A673 (cell line): Measurements from ENCODE around the gene FBXO10. TPM values are rescaled to one million over a fixed set of nuclear protein-coding genes. Genes with fewer than 3 reads are reported as not detected.

Source experiments
- BruUV-seq: library from RNA; stranded (reverse); fragments of 400-500 nt; replicated peaks from 2 replicates; lab custom pipeline; 2021; lab: Mats Ljungman, UMichigan
- CTCF ChIA-PET: fragments of 300-600 bp; sonication (Branson Sonifier 250); formaldehyde crosslinking; loops from one replicate; lab custom pipeline; 2022; ENCODE audit warnings: antibody characterized with exemption; lab: Charles Lee
- POLR2A ChIA-PET: fragments of 300-600 bp; sonication (Branson Sonifier 250); formaldehyde crosslinking; loops from one replicate; lab custom pipeline; 2022; ENCODE audit warnings: antibody characterized with exemption; ENCODE audit not compliant: low non-redundant PET; lab: Charles Lee
- DNase-seq: peaks from one replicate; pipeline ENCODE4 v3.0.0-alpha.2; 2015; ENCODE audit warnings: low spot score
- H3K27ac ChIP-seq: fragments of 200-600 bp; sonication (generic); 2 replicates; pipeline ENCODE4 v1.5.1; 2016; ENCODE audit warnings: mixed run types, low read depth, mild to moderate bottlenecking, mixed read lengths, antibody characterized with exemption, low read length; ENCODE audit not compliant: poor library complexity, severe bottlenecking
- H3K27me3 ChIP-seq: fragments of 200-600 bp; sonication (generic); replicated peaks from 2 replicates; pipeline ENCODE4 v1.6.1; 2017; ENCODE audit warnings: mixed run types, low read depth, mild to moderate bottlenecking, mixed read lengths, antibody characterized with exemption, low read length; ENCODE audit not compliant: insufficient read depth, poor library complexity
- H3K36me3 ChIP-seq: fragments of 200-600 bp; sonication (generic); 2 replicates; pipeline ENCODE4 v1.6.1; 2016; ENCODE audit warnings: mixed run types, mild to moderate bottlenecking, mixed read lengths, antibody characterized with exemption, low read length; ENCODE audit not compliant: insufficient read depth, poor library complexity, severe bottlenecking
- H3K4me1 ChIP-seq: fragments of 200-600 bp; sonication (generic); 2 replicates; pipeline ENCODE4 v1.6.1; 2017; ENCODE audit warnings: mixed run types, mild to moderate bottlenecking, mixed read lengths, antibody characterized with exemption, low read length; ENCODE audit not compliant: insufficient read depth, poor library complexity, severe bottlenecking
- H3K4me3 ChIP-seq: fragments of 200-600 bp; sonication (generic); 2 replicates; pipeline ENCODE4 v1.5.1; 2016; ENCODE audit warnings: low read depth, mixed run types, mild to moderate bottlenecking, mixed read lengths, low read length; ENCODE audit not compliant: poor library complexity, severe bottlenecking
- H3K9me3 ChIP-seq: fragments of 200-600 bp; sonication (generic); 2 replicates; pipeline ENCODE4 v1.6.1; 2016; ENCODE audit warnings: mixed run types, low read depth, mild to moderate bottlenecking, mixed read lengths, antibody characterized with exemption, low read length; ENCODE audit not compliant: poor library complexity, severe bottlenecking
- EZH2 ChIP-seq: fragments of 200-600 bp; sonication (generic); IDR thresholded peaks from 2 replicates; pipeline ENCODE4 v1.6.1; 2017; ENCODE audit warnings: borderline replicate concordance, low read depth, mild to moderate bottlenecking, mixed read lengths, antibody characterized with exemption, low read length; ENCODE audit not compliant: poor library complexity, severe bottlenecking
- intact Hi-C: fragments of 100-400 bp; cut with micrococcal nuclease; formaldehyde crosslinking; loops from one replicate; pipeline ENCODE4 v1.10.0; 2022; ENCODE audit not compliant: unreplicated experiment
- total RNA-seq: library from RNA; stranded (reverse); gene quantifications from 2 replicates; pipeline ENCODE4 v1.2.3, GENCODE V29; 2021
- TF ChIP-seq, protein P1 (sequence below): fragments of 300-800, 200-600 bp; sonication (generic); conservative IDR thresholded peaks from 2 replicates; pipeline ENCODE4 v1.5.1; 2017; ENCODE audit warnings: low read depth, mild to moderate bottlenecking, antibody characterized with exemption, low read length, moderate library complexity, mixed read lengths

The FBXO10 gene
- total RNA-seq, 1 experiment from 2014 or later = 14.5 TPM

DNA sequence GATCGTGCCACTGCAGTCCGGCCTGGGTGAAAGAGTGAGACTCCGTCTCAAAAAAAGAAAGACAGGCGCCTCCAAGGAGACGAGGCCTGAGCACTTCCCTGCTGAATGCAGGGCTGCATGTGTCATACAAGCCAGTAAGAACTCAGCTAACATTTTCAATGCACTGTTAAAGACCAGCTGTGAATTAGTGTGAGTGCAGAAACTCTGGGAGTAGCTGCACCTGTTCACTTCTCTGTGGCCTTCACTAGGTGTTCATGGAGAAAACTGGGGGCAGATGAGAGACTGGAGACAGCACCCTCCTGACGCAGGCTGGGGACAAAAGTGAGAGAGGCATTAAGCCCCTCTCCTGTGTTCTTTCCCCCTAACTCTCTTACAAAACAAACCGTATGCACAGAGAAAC is 41.8 kb downstream of the FBXO10 start:
- no peak overlapping the region for H3K4me3 ChIP-seq
- CTCF ChIA-PET = no interaction called here
- no TSS peak for BruUV-seq
- H3K9me3 ChIP-seq = no peaks in the 10 kb centered on the region
- POLR2A ChIA-PET = no interaction called here
- no peaks in the 10 kb centered on the region for H3K4me1 ChIP-seq
- no peak for DNase-seq
- intact Hi-C loops = no loop called here
- H3K27ac ChIP-seq = no peak overlapping the region
- TF ChIP-seq EZH2 = no peak
- TF ChIP-seq, protein P1, sequence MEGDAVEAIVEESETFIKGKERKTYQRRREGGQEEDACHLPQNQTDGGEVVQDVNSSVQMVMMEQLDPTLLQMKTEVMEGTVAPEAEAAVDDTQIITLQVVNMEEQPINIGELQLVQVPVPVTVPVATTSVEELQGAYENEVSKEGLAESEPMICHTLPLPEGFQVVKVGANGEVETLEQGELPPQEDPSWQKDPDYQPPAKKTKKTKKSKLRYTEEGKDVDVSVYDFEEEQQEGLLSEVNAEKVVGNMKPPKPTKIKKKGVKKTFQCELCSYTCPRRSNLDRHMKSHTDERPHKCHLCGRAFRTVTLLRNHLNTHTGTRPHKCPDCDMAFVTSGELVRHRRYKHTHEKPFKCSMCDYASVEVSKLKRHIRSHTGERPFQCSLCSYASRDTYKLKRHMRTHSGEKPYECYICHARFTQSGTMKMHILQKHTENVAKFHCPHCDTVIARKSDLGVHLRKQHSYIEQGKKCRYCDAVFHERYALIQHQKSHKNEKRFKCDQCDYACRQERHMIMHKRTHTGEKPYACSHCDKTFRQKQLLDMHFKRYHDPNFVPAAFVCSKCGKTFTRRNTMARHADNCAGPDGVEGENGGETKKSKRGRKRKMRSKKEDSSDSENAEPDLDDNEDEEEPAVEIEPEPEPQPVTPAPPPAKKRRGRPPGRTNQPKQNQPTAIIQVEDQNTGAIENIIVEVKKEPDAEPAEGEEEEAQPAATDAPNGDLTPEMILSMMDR = no peak
- H3K36me3 ChIP-seq = peaks cover 5% of the 10 kb centered on the region
- H3K27me3 ChIP-seq = no peaks in the 10 kb centered on the region

DNA sequence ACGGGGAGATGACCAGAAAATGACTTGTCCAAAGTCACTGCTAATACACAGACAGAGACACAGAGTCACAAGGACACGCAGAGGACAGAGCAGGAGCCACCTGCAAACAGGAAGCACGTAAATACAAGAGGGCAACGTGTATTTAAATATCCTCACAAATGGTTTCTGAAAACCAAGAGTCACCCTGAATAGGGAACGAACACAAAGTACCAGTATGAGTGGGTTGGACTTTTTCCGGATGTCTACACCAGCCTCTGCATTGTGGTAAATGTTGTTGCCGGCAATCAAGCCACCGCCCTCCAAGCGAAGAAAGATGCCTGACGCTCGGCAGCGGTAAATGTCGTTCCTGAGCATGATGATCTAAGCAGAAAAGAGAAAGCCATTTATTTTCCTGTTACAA is 44.5 kb downstream of the FBXO10 start:
- no TSS peak for BruUV-seq
- Histone ChIP-seq H3K4me3 (no peak overlapping the region), H3K9me3 (no peaks in the 10 kb centered on the region), H3K27ac (no peak overlapping the region), H3K4me1 (no peaks in the 10 kb centered on the region), H3K36me3 (peaks cover 5% of the 10 kb centered on the region), H3K27me3 (no peaks in the 10 kb centered on the region)
- intact Hi-C loops = no loop called here
- TF ChIP-seq, protein P1 = no peak
- no peak for TF ChIP-seq EZH2
- ChIA-PET POLR2A (no interaction called here), CTCF (no interaction called here)
- DNase-seq = no peak

DNA sequence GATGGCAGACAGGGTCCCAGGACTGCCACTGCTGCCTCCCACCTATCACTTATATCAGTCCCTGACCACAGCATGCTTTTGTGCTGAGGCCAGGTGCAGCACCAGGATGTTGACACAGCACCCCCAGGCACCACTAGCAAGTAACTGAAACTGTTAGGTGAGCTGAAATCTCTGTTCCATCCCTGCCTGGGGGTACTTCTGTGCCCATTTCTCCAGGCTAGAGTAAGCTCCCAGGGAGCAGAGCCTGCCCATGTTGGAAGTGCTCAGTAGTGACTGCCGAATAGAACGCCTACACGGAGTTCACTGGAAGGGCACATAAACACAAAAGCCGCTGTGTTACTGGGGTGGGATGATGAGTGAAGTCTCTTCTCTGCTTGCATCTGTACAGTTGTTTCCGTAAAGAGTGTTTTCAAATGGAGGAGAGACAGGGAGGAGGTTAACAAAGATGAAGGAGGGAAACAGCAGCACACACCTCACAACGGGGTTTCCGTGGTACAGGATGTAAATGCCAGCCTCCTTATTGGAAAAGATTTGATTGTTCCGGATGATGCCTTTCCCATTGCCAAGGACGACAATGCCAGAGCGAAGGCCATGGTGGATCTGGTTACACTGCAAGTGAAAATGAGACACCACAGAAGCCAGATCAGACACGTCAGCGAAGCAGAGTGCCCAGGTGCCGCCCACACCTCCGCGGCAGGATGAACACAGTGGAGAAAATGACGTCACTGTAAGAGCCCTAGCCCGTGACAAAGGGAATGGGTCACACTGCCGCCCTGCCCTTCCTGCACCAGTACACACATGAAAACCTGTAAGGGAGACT is 47.3 kb downstream of the FBXO10 start:
- no peak overlapping the region for H3K27ac ChIP-seq
- H3K9me3 ChIP-seq = no peaks in the 10 kb centered on the region
- ChIA-PET POLR2A (no interaction called here), CTCF (no interaction called here)
- BruUV-seq = no TSS peak
- peaks cover 5% of the 10 kb centered on the region for H3K36me3 ChIP-seq
- DNase-seq = no peak
- H3K27me3 ChIP-seq = no peaks in the 10 kb centered on the region
- TF ChIP-seq EZH2 = no peak
- TF ChIP-seq, protein P1 = no peak
- H3K4me1 ChIP-seq = no peaks in the 10 kb centered on the region
- H3K4me3 ChIP-seq = no peak overlapping the region
- intact Hi-C loops = loop anchor here (5.0 kb wide), 1 partner anchor 47 kb away; no protein-coding TSS in a partner anchor
